IMR-90 (cell line): ENCODE measurements around the gene DOCK9.

Source experiments
- MXI1 ChIP-seq: IDR thresholded peaks from 2 replicates; pipeline ENCODE4 v1.6.1; 2012; ENCODE audit warnings: low read depth, mild to moderate bottlenecking, low read length, moderate library complexity, borderline replicate concordance
- POLR2A ChIP-seq: IDR thresholded peaks from 2 replicates; pipeline ENCODE4 v1.6.1; 2012; ENCODE audit warnings: mild to moderate bottlenecking, low read depth, low read length
- RFX5 ChIP-seq: IDR thresholded peaks from 2 replicates; pipeline ENCODE4 v1.8.0; 2012; ENCODE audit warnings: low read depth, mild to moderate bottlenecking, low read length, moderate library complexity
- SMC3 ChIP-seq: fragments of 150-350 bp; IDR thresholded peaks from 2 replicates; pipeline ENCODE4 v1.6.1; 2016; ENCODE audit warnings: low read depth, mild to moderate bottlenecking, antibody characterized with exemption, low read length, moderate library complexity
- TF ChIP-seq, protein P1 (sequence below): conservative IDR thresholded peaks from 2 replicates; pipeline ENCODE4 v1.5.1; 2012; ENCODE audit warnings: mild to moderate bottlenecking, low read depth, low read length, improper control_type of control experiment

DNA sequence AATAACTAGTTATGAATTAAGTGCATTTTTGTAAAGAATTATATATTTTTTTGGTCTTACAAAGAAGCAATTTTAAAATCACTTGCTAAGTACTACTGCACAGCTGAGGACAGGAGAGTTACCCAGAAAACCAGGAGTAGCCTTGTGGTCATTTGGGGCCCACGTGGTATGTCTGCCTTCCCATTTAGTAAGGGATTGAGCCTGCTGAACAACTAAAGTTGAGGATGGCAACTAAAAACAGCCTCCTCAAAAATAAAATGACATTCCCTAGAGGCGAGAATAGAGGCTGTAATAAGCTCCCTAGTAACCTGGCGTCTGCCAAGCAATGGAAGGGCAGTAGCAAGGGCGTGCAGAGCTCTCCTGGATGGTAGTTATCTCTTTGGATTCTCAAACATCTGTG is 36.3 kb downstream of the DOCK9 start:
- no peak for TF ChIP-seq POLR2A
- TF ChIP-seq, protein P1, sequence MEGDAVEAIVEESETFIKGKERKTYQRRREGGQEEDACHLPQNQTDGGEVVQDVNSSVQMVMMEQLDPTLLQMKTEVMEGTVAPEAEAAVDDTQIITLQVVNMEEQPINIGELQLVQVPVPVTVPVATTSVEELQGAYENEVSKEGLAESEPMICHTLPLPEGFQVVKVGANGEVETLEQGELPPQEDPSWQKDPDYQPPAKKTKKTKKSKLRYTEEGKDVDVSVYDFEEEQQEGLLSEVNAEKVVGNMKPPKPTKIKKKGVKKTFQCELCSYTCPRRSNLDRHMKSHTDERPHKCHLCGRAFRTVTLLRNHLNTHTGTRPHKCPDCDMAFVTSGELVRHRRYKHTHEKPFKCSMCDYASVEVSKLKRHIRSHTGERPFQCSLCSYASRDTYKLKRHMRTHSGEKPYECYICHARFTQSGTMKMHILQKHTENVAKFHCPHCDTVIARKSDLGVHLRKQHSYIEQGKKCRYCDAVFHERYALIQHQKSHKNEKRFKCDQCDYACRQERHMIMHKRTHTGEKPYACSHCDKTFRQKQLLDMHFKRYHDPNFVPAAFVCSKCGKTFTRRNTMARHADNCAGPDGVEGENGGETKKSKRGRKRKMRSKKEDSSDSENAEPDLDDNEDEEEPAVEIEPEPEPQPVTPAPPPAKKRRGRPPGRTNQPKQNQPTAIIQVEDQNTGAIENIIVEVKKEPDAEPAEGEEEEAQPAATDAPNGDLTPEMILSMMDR: no peak
- no peak for TF ChIP-seq SMC3
- no peak for TF ChIP-seq RFX5
- no peak for TF ChIP-seq MXI1
